H1 (cell line): Measurements from ENCODE around the gene CDCA5. TPM values are rescaled to one million over a fixed set of nuclear protein-coding genes. Genes with fewer than 3 reads are reported as not detected.

Source experiments
- CHD2 ChIP-seq: IDR thresholded peaks from 2 replicates; pipeline ENCODE4 v1.6.1; 2012; ENCODE audit warnings: low read length, improper control_type of control experiment
- RFX5 ChIP-seq: IDR thresholded peaks from 2 replicates; pipeline ENCODE4 v1.6.1; 2011; ENCODE audit warnings: low read depth, low read length, improper control_type of control experiment, borderline replicate concordance
- SAP30 ChIP-seq: fragments of 300-600 bp; sonication (generic); IDR thresholded peaks from 2 replicates; pipeline ENCODE4 v1.7.1; 2012; ENCODE audit warnings: low read length, moderate library complexity, mild to moderate bottlenecking, inconsistent platforms; ENCODE audit not compliant: insufficient read depth, insufficient replicate concordance
- polyA plus RNA-seq, 7 experiments: library from polyadenylated mRNA; depleted of rRNA in 3 of 7; stranded (reverse) in 5 of 7; unstranded in 2 of 7; fragments of >200 nt in 5 of 7; fragments of 200-250 nt in 2 of 7; gene quantifications; 1 replicate in 5 of 7; 2 replicates in 1 of 7; 4 replicates in 1 of 7; pipeline versions ENCODE4 v1.2.1 to v1.2.3, GENCODE V29; 2011 to 2013; ENCODE audit warnings: missing spikeins in 2 of 7, mixed read lengths in 2 of 7
- total RNA-seq: library from RNA; stranded (reverse); fragmentation: NEBNext Ultra II Directional; extraction: Animal tissue kit (Norgen Biotek cat#: 25700); gene quantifications from 2 replicates; pipeline ENCODE4 v1.2.1, GENCODE V29; 2021
- TF ChIP-seq, protein P1 (sequence below): IDR thresholded peaks from 2 replicates; pipeline ENCODE4 v1.6.1; 2011; ENCODE audit warnings: low read length, improper control_type of control experiment

Gene CDCA5
- total and polyA plus RNA-seq, 2 of the 8 experiments (the other 6 are each of a cell fraction or from before 2014, with no cell fraction given): 39.2 to 87.0 TPM

GRCh38 chr11:65115361-65116082 is 31.7 kb upstream of the CDCA5 start (continued):
- TF ChIP-seq, protein P1, sequence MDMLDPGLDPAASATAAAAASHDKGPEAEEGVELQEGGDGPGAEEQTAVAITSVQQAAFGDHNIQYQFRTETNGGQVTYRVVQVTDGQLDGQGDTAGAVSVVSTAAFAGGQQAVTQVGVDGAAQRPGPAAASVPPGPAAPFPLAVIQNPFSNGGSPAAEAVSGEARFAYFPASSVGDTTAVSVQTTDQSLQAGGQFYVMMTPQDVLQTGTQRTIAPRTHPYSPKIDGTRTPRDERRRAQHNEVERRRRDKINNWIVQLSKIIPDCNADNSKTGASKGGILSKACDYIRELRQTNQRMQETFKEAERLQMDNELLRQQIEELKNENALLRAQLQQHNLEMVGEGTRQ: no peak
- TF ChIP-seq SAP30 (no peak), CHD2 (no peak), RFX5 (no peak)
